Measurements from ENCODE around the gene ARMC9. TPM values are rescaled to one million over a fixed set of nuclear protein-coding genes. Genes with fewer than 3 reads are reported as not detected.
"Not testable (repeated sequence)": the region's sequence is repeated elsewhere in the genome, so short reads cannot be mapped to it uniquely, and the experiment has no call there.

Gene ARMC9
- total RNA-seq, 4 donors from 2014 or later, result 16.8 to 47.6 (median 39.3) TPM

DNA sequence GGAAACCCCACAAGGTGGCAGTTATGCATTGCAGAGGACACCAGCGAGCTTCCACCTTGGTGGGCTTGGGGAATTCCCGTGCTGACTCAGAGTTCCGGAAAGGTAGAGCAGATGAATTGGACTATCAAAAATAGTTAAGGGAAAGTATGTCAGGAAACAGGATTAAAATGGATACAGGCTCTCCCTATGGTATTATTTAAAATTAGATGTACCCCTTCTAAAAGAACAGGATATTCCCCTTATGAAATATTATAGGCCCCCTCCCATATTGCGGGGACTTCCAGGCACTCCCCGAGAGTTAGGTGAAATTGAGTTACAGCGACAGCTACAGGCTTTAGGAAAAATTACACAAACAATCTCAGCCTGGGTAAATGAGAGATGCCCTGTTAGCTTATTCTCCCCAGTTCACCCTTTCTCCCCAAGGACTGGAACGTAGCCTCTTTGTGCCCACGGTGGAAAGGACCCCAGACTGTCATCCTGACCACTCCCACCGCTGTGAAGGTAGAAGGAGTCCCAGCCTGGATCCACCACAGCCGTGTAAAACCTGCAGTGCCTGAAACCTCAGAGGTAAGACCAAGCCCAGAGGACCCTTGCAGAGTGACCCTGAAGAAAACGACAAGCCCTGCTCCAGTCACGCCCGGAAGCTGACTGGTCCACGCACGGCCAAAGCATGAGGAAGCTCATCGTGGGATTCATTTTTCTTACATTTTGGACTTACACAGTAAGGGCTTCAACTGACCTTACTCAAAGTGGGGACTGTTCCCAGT, 207.4 kb downstream of the ARMC9 start:
- H3K36me3 ChIP-seq; H3K9me3 ChIP-seq; intact Hi-C loops (cut with DNase I; ENCODE audit: low total_unique reads); H3K27me3 ChIP-seq; H3K27ac ChIP-seq; H3K4me3 ChIP-seq; DNase-seq; H3K4me1 ChIP-seq: not testable (repeated sequence)
- TF ChIP-seq CTCF (IDR thresholded peaks at IDR 0.05), result peak; percentile 33 to 62 (median 48)

GRCh38 chr2:231407686-231408085, 209.3 kb downstream of the ARMC9 start:
- H3K27me3 ChIP-seq; H3K27ac ChIP-seq; intact Hi-C loops (cut with DNase I; ENCODE audit: low total_unique reads); H3K36me3 ChIP-seq; DNase-seq; H3K4me1 ChIP-seq; H3K4me3 ChIP-seq; H3K9me3 ChIP-seq: not testable (repeated sequence)

- intact Hi-C loops (cut with DNase I; ENCODE audit: low total_unique reads); DNase-seq; H3K36me3 ChIP-seq; H3K4me1 ChIP-seq; H3K9me3 ChIP-seq; H3K27ac ChIP-seq; H3K27me3 ChIP-seq; H3K4me3 ChIP-seq: not testable (repeated sequence)
Measured at GRCh38 chr2:231408304-231408703, 209.9 kb downstream of the ARMC9 start.

DNA sequence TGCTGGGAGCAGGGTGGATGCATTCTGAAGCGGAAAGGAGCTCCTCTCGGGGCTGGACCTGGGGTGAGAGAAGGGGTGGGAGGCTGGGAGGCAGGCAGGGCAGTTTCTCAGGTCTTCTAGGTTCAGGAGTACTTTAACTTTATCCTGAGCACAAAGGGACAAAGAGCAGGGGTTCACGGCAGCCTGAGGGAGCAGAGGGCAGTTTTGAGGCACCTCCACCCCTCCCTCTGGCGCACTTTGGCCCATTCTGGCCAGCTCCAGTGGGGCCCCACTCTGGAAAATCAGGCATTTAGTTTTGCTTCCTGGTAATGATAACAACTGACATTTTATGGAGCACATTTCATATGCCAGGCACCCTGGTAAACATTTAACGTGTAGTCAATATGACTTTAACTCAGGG, 211.3 kb downstream of the ARMC9 start:
- no peak for TF ChIP-seq POLR2A (IDR thresholded peaks at IDR 0.05)
- TF ChIP-seq CTCF (IDR thresholded peaks at IDR 0.05), result no peak
- no peak for DNase-seq

GRCh38 chr2:231410293-231411004, 212.0 kb downstream of the ARMC9 start:
- Histone ChIP-seq H3K27me3 (no peaks in the 10 kb centered on the region), H3K27ac (no peak overlapping the region), H3K9me3 (no peaks in the 10 kb centered on the region), H3K4me1 (no peaks in the 10 kb centered on the region), H3K36me3 (no peaks in the 10 kb centered on the region), H3K4me3 (no peak overlapping the region)
- TF ChIP-seq POLR2A (IDR thresholded peaks at IDR 0.05) (no peak), CTCF (IDR thresholded peaks at IDR 0.05) (no peak)
- DNase-seq, result no peak
- intact Hi-C loops (cut with DNase I; ENCODE audit: low total_unique reads), result loop anchor here (10.0 kb wide), 2 partner anchors 186 to 316 kb away; no protein-coding TSS in a partner anchor

More for the DNA sequence above, 211.3 kb downstream of the ARMC9 start:
- Histone ChIP-seq H3K27me3 (no peaks in the 10 kb centered on the region), H3K27ac (no peak overlapping the region), H3K4me3 (no peak overlapping the region), H3K36me3 (no peaks in the 10 kb centered on the region), H3K4me1 (no peaks in the 10 kb centered on the region), H3K9me3 (no peaks in the 10 kb centered on the region)
- intact Hi-C loops (cut with DNase I; ENCODE audit: low total_unique reads), result loop anchor here (10.0 kb wide), 2 partner anchors 185 to 315 kb away; no protein-coding TSS in a partner anchor

DNA sequence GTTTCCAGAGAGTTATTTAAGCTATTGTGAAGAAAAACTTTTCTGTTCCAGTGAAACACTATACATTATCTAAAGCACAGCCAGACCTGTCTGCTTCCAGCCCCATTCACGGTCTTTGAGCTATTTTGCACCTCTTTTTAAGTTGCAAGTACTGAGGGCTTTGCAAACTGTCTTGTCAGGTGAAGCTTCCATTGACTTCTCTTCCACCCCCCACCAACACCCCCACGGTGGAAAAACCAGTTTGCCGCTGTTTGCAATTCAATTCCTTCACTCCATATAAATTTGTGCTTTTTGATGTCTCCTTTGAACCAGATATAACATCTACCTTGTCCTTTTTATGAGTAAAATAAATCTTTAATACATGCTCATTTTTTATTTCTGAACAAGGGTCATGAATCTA, 212.8 kb downstream of the ARMC9 start:
- H3K27ac ChIP-seq, result no peak overlapping the region
- no peaks in the 10 kb centered on the region for H3K36me3 ChIP-seq
- TF ChIP-seq POLR2A (IDR thresholded peaks at IDR 0.05) (no peak), CTCF (IDR thresholded peaks at IDR 0.05) (no peak)
- no peaks in the 10 kb centered on the region for H3K9me3 ChIP-seq
- H3K4me1 ChIP-seq, result no peaks in the 10 kb centered on the region
- no peak overlapping the region for H3K4me3 ChIP-seq
- no peak for DNase-seq
- H3K27me3 ChIP-seq, result no peaks in the 10 kb centered on the region
- intact Hi-C loops (cut with DNase I; ENCODE audit: low total_unique reads), result loop anchor here (10.0 kb wide), 2 partner anchors 186 to 316 kb away; no protein-coding TSS in a partner anchor

All from uterus (tissue), 4 donors.